GM12872 (cell line): ENCODE data around the gene PDE9A.

Source experiments
- CTCF ChIP-seq: IDR thresholded peaks from 3 replicates; pipeline ENCODE4 v1.5.1; 2011; ENCODE audit warnings: low read depth, mild to moderate bottlenecking, low read length, moderate library complexity; ENCODE audit not compliant: insufficient read depth

Gene PDE9A

DNA sequence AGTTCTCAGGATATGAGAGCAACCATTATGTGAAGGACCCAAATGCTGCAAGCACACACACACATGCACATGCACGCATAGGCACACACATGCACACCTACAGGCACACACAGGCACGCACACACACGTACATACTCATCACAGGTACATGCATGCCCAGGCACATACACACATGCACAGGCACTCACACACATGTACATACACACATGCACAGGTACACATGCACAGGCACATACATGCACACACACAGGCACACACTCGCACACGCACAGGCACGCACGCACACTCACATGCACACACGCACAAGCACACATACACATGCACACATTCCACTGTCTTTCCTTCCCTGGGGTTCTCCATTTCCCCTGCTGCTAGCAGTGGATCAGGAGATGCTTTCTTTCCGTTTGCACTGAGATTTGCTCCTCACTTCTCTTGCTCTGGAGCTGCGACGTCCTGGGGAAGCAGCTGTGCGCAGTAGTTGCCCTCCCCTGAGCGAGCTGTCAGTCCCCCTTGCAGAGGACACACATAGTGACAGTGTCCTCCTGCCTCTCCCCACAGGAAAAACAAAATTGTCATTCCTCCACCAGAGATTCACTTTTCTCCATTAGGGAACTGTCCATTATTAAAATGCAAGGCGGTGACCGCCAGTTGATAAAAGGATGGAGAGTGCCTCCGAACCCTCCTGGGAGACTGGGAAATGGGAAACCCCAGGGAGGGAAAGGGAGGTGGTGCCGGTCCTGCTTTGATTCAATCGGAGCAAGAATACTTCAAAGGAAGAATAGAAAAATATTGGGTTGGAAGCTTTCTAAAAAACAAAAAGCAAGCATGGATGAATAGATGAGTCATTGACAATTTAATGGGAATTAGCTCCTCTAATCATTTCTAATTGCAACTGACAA, 156.4 kb downstream of the PDE9A start:
- no peak for TF ChIP-seq CTCF

DNA sequence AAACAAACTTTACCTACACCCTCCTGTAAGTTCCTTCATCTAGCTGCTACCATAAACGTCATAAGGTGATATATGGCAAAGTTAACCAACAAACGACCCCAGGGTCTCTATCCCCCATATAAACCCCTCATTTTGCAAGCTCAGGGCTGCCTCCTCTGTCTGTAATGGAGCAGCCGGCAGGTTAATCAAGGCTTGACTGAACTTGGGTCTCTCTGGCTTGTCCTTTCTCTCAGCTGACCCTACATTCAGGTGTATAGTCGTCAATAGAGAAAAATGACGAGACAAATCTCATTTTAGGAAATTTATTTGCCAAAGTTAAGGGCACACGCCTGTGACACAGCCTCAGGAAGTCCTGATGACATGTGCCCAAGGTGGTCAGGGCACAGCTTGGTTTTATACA, 158.5 kb downstream of the PDE9A start:
- no peak for TF ChIP-seq CTCF

DNA sequence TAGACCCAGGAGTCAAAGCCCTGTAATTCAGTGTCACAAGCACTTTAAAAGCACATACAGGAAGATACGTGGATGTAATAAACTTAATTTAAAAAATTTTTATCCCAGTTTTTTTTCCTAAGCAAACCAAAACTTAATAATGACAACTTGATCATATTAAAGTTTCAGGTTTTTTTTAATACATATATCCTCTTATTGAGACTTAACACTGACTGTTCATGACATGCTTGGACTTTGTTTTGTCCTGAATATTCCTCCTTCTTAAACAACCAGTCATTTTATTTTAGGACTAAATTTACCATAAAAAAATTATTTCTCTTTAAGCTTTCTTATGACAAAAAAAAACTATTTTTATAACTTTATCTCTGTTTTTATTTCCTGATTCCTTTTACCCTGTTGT, 161.8 kb downstream of the PDE9A start:
- no peak for TF ChIP-seq CTCF

DNA sequence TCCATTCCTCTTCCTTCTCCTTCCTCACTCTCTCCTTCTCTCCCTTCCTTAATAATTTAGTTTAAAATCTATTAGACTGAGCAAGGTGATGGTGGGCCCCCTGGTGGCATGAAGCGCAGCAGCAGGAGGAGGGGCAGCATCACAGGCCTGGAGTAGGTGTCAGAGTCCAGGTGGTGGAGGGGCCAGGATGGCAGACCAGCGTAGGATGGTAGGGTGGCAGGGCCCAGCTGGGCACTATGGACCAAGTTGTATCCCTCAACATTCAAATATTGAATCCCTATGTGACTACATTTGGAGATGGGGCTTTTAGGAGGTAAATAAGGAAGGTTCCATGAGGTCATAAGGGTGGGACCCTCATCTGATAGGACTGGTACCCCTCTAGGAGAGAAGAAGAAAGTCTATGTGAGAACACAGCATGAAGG, 164.9 kb downstream of the PDE9A start:
- peak; percentile 69 for TF ChIP-seq CTCF

DNA sequence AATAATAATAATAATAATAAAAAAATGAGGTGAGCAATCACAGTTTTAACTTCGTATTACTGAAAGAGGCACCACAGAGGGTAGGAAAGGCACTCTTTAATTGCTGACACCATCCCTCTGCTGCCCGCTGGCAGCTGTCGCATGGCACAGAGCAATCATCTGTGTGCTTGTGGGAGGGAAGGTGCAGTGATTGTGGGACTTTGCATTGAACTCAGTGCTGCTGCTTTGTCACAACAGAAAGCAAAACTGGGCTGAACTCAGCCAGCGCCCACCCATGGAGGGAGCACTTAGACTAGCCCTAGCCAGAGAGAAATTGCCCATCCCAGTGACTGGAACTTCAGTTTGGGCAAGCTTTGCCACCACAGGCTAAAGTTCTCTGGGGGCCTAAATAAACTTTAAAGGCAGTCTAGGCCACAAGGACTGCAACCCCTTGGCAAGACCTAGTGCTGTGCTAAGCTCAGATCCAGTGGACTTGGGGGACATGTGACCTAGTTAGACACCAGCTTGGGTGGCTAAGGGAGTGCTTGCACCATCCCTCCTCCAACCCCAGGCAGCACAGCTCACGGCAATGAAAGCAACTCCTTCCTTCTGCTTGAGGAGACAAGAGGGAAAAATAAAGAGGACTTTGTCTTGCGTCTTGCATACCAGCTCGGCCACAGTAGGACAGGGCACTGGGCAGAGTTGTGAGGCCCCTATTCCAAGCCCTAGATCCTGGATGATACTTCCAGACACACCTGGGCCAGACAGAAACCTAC, 166.6 kb downstream of the PDE9A start:
- TF ChIP-seq CTCF = no peak

DNA sequence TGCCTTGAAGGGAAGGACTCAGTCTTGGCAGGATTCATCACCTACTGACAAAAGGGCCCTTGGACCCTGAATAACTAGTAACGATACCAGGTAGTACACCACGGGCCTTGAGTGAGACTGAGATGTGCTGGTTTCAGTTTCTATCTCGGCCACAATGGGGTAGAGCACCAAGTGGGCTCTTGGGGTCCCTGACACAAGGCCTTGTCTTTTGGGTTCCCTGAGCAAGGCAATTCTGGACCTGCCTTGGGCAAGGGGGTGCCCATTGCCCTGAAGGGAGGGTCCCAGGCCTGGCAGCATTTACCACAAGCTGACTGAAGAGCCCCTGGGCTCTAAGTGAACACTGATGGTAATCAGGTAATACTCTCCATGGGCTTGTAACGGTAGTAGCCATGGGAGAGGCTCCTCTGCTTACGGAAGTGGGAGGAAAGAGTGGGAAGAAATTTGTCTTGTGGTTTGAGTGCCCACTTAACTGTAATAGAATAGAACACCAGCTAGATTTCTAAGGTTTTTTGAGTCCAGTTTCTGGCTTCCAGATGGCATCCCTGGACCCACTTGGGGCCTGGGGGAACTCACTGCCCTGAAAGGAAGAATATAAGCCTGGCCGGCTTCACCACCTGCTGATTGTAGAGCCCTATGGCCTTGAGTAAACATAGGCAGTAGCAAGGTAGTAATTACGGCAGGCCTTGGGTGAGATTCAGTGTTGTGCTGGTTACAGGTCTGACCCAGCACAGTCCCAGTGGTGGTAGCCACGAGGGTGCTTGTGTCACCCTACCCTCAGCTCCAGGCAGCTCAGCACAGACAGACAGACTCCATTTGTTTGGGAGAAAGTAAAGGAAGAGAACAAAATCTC, 167.4 kb downstream of the PDE9A start:
- TF ChIP-seq CTCF = no peak
